Neural cell (in vitro differentiated cells): ENCODE results near the gene C1QTNF9B. TPM values are rescaled to one million over a fixed set of nuclear protein-coding genes. Genes with fewer than 3 reads are reported as not detected.

Source experiments
- H2AFZ ChIP-seq: fragments of 200-600, 300-800 bp; sonication (generic), shearing (Covaris generic); 2 replicates; pipeline ENCODE4 v1.6.0; 2014; ENCODE audit warnings: low read depth, mild to moderate bottlenecking, antibody characterized with exemption, low read length, moderate library complexity
- H3F3A ChIP-seq: fragments of 200-600 bp; shearing (Covaris generic); 2 replicates; pipeline ENCODE4 v1.6.1; 2016; ENCODE audit warnings: mild to moderate bottlenecking, moderate library complexity, mixed read lengths, antibody characterized with exemption, low read length; ENCODE audit not compliant: insufficient read depth, poor library complexity, severe bottlenecking
- H3K27ac ChIP-seq: fragments of 200-600, 300-800 bp; sonication (generic), shearing (Covaris generic); 2 replicates; pipeline ENCODE4 v1.5.1; 2014; ENCODE audit warnings: mild to moderate bottlenecking, low read length, moderate library complexity
- H3K27me3 ChIP-seq: fragments of 300-800, 200-600 bp; sonication (generic), shearing (Covaris generic); 2 replicates; pipeline ENCODE4 v1.6.0; 2014; ENCODE audit warnings: mild to moderate bottlenecking, low read depth, low read length, moderate library complexity; ENCODE audit not compliant: insufficient read depth
- H3K36me3 ChIP-seq: fragments of 300-800, 200-600 bp; sonication (generic), shearing (Covaris generic); 2 replicates; pipeline ENCODE4 v1.5.1; 2014; ENCODE audit warnings: mild to moderate bottlenecking, antibody characterized with exemption, low read length, moderate library complexity; ENCODE audit not compliant: insufficient read depth
- H3K4me2 ChIP-seq: fragments of 300-800, 200-600 bp; sonication (generic), shearing (Covaris generic); 2 replicates; pipeline ENCODE4 v1.6.0; 2014; ENCODE audit warnings: mild to moderate bottlenecking, low read length
- H3K4me3 ChIP-seq: fragments of 300-800, 200-600 bp; sonication (generic), shearing (Covaris generic); 2 replicates; pipeline ENCODE4 v1.5.1; 2014; ENCODE audit warnings: mild to moderate bottlenecking, low read length, moderate library complexity
- H3K79me2 ChIP-seq: fragments of 200-600 bp; shearing (Covaris generic); replicated peaks from 2 replicates; pipeline ENCODE4 v1.6.0; 2014; ENCODE audit warnings: mild to moderate bottlenecking, low read length, moderate library complexity; ENCODE audit not compliant: insufficient read depth
- H3K9ac ChIP-seq: fragments of 300-800, 200-600 bp; sonication (generic), shearing (Covaris generic); 2 replicates; pipeline ENCODE4 v1.6.1; 2016; ENCODE audit warnings: mild to moderate bottlenecking, low read length, mixed read lengths
- H3K9me2 ChIP-seq: fragments of 200-600 bp; shearing (Covaris generic); 2 replicates; pipeline ENCODE4 v1.6.1; 2016; ENCODE audit warnings: mild to moderate bottlenecking, low read length, mixed read lengths; ENCODE audit not compliant: insufficient read depth
- H3K9me3 ChIP-seq: fragments of 200-600, 300-800 bp; sonication (generic), shearing (Covaris generic); 2 replicates; pipeline ENCODE4 v1.6.1; 2016; ENCODE audit warnings: mild to moderate bottlenecking, mixed run types, low read length, moderate library complexity, mixed read lengths
- H4K20me1 ChIP-seq: fragments of 200-600 bp; shearing (Covaris generic); 2 replicates; pipeline ENCODE4 v1.6.1; 2016; ENCODE audit warnings: mild to moderate bottlenecking, mixed run types; ENCODE audit not compliant: insufficient read depth
- EP300 ChIP-seq: fragments of 450-650 bp; conservative IDR thresholded peaks from 2 replicates; pipeline ENCODE4 v1.6.1; 2014; ENCODE audit warnings: antibody characterized with exemption, mild to moderate bottlenecking, moderate library complexity; ENCODE audit not compliant: poor library complexity, severe bottlenecking
- EZH2 ChIP-seq: fragments of 200-600, 300-800 bp; shearing (Covaris generic), sonication (generic); IDR thresholded peaks from 2 replicates; pipeline ENCODE4 v1.6.1; 2014; ENCODE audit warnings: antibody characterized with exemption, low read length, borderline replicate concordance, mild to moderate bottlenecking; ENCODE audit not compliant: insufficient read depth, poor library complexity, severe bottlenecking
- MXI1 ChIP-seq: fragments of 450-650 bp; conservative IDR thresholded peaks from 2 replicates; pipeline ENCODE4 v1.6.1; 2014; ENCODE audit warnings: antibody characterized with exemption, mild to moderate bottlenecking; ENCODE audit not compliant: poor library complexity, severe bottlenecking
- POLR2AphosphoS5 ChIP-seq: IDR thresholded peaks from 2 replicates; pipeline ENCODE4 v1.6.1; 2012
- RAD21 ChIP-seq: fragments of 450-650 bp; conservative IDR thresholded peaks from 2 replicates; pipeline ENCODE4 v1.6.1; 2014; ENCODE audit warnings: antibody characterized with exemption, mild to moderate bottlenecking, moderate library complexity
- SMC3 ChIP-seq: fragments of 450-650 bp; conservative IDR thresholded peaks from 2 replicates; pipeline ENCODE4 v1.6.1; 2014; ENCODE audit warnings: antibody characterized with exemption, mild to moderate bottlenecking, moderate library complexity; ENCODE audit not compliant: poor library complexity
- TAF1 ChIP-seq: IDR thresholded peaks from 2 replicates; pipeline ENCODE4 v1.6.1; 2012; ENCODE audit warnings: low read depth
- polyA plus RNA-seq: library from polyadenylated mRNA; depleted of rRNA; stranded (reverse); fragments of >200 nt; gene quantifications from 2 replicates; pipeline ENCODE4 v1.2.3, GENCODE V29; 2014
- TF ChIP-seq, protein P1 (sequence below): IDR thresholded peaks from 2 replicates; pipeline ENCODE4 v1.6.1; 2012; ENCODE audit warnings: borderline replicate concordance
- TF ChIP-seq, protein P2 (sequence below): fragments of 450-650 bp; IDR thresholded peaks from 2 replicates; pipeline ENCODE4 v1.5.1; 2014; ENCODE audit warnings: antibody characterized with exemption, mild to moderate bottlenecking, moderate library complexity; ENCODE audit not compliant: poor library complexity, severe bottlenecking

The C1QTNF9B gene
- polyA plus RNA-seq, 1 donor from 2014 or later, result 1.5 TPM

DNA sequence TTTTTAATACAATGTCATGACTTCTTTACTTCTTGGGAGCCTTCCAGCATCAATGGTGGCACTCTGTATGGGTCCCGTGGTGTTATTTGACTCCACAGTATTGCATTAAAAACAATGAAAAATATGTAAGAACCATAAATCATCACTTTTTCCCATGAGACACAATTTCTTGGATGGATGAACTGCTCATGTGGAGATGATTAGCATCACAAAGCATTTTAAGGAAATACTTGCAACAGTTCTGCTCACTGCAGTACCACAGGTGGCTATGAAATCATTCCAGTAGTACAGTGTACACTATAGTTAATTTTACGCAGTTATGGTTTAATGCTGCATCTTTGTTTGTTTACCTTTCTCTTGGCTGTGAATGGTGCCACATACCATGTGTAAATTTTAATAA is 37.2 kb upstream of the C1QTNF9B start:
- no peak overlapping the region for H3K4me2 ChIP-seq
- no peak overlapping the region for H3K27ac ChIP-seq
- no peak overlapping the region for H2AFZ ChIP-seq
- no peaks in the 10 kb centered on the region for H3K9me2 ChIP-seq
- H3K9me3 ChIP-seq, result no peaks in the 10 kb centered on the region
- H3K36me3 ChIP-seq, result no peaks in the 10 kb centered on the region
- no peaks in the 10 kb centered on the region for H4K20me1 ChIP-seq
- no peak overlapping the region for H3K4me3 ChIP-seq
- H3K27me3 ChIP-seq, result no peaks in the 10 kb centered on the region
- no peaks in the 10 kb centered on the region for H3F3A ChIP-seq
- no peaks in the 10 kb centered on the region for H3K79me2 ChIP-seq
- TF ChIP-seq MXI1 (no peak), SMC3 (no peak), EZH2 (no peak), TAF1 (no peak), RAD21 (no peak), EP300 (no peak), POLR2AphosphoS5 (no peak)
- TF ChIP-seq, protein P1, sequence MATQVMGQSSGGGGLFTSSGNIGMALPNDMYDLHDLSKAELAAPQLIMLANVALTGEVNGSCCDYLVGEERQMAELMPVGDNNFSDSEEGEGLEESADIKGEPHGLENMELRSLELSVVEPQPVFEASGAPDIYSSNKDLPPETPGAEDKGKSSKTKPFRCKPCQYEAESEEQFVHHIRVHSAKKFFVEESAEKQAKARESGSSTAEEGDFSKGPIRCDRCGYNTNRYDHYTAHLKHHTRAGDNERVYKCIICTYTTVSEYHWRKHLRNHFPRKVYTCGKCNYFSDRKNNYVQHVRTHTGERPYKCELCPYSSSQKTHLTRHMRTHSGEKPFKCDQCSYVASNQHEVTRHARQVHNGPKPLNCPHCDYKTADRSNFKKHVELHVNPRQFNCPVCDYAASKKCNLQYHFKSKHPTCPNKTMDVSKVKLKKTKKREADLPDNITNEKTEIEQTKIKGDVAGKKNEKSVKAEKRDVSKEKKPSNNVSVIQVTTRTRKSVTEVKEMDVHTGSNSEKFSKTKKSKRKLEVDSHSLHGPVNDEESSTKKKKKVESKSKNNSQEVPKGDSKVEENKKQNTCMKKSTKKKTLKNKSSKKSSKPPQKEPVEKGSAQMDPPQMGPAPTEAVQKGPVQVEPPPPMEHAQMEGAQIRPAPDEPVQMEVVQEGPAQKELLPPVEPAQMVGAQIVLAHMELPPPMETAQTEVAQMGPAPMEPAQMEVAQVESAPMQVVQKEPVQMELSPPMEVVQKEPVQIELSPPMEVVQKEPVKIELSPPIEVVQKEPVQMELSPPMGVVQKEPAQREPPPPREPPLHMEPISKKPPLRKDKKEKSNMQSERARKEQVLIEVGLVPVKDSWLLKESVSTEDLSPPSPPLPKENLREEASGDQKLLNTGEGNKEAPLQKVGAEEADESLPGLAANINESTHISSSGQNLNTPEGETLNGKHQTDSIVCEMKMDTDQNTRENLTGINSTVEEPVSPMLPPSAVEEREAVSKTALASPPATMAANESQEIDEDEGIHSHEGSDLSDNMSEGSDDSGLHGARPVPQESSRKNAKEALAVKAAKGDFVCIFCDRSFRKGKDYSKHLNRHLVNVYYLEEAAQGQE, result no peak
- no peak overlapping the region for H3K9ac ChIP-seq

DNA sequence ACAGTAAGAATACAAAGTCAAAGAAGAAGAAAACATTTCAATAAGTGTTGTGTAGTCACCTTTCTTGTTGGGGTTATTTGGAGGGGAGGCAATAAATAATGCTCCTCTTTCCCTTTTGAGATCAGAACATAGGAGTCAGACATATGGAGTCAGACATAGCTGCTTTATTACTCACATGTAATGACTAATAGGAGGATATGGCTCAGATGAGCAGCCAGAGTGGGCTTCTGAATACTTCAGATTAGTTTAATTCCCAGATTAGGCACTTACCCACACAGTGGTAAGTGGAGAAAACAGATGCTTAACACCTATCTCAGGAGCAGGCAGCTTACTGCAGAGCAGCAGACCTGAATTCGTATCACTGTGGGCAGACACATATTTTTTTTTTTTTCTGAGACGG is 31.7 kb upstream of the C1QTNF9B start:
- no peaks in the 10 kb centered on the region for H4K20me1 ChIP-seq
- no peaks in the 10 kb centered on the region for H3K9me3 ChIP-seq
- no peak for TF ChIP-seq RAD21
- TF ChIP-seq EZH2, result no peak
- TF ChIP-seq EP300, result no peak
- no peak for TF ChIP-seq MXI1
- TF ChIP-seq, protein P1, result no peak
- TF ChIP-seq POLR2AphosphoS5, result no peak
- TF ChIP-seq SMC3, result no peak
- no peak for TF ChIP-seq TAF1
- TF ChIP-seq, protein P2, sequence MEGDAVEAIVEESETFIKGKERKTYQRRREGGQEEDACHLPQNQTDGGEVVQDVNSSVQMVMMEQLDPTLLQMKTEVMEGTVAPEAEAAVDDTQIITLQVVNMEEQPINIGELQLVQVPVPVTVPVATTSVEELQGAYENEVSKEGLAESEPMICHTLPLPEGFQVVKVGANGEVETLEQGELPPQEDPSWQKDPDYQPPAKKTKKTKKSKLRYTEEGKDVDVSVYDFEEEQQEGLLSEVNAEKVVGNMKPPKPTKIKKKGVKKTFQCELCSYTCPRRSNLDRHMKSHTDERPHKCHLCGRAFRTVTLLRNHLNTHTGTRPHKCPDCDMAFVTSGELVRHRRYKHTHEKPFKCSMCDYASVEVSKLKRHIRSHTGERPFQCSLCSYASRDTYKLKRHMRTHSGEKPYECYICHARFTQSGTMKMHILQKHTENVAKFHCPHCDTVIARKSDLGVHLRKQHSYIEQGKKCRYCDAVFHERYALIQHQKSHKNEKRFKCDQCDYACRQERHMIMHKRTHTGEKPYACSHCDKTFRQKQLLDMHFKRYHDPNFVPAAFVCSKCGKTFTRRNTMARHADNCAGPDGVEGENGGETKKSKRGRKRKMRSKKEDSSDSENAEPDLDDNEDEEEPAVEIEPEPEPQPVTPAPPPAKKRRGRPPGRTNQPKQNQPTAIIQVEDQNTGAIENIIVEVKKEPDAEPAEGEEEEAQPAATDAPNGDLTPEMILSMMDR, result no peak
- no peak overlapping the region for H3K9ac ChIP-seq
- no peak overlapping the region for H3K4me3 ChIP-seq
- no peaks in the 10 kb centered on the region for H3F3A ChIP-seq
- no peak overlapping the region for H3K27ac ChIP-seq
- no peak overlapping the region for H3K4me2 ChIP-seq
- H3K27me3 ChIP-seq, result no peaks in the 10 kb centered on the region
- H3K36me3 ChIP-seq, result no peaks in the 10 kb centered on the region
- H2AFZ ChIP-seq, result no peak overlapping the region
- no peaks in the 10 kb centered on the region for H3K9me2 ChIP-seq
- no peaks in the 10 kb centered on the region for H3K79me2 ChIP-seq
